ENCODE measurements around the gene FMOD. TPM values are rescaled to one million over a fixed set of nuclear protein-coding genes. Genes with fewer than 3 reads are reported as not detected.

Gene FMOD
- total RNA-seq, 2 experiments from 2014 or later: not detected

GRCh38 chr1:203305809-203306088 is 45.2 kb downstream of the FMOD start:
- H3K9me2 ChIP-seq (ENCODE audit: insufficient read depth, low read length): no peaks in the 10 kb centered on the region
- no peaks in the 10 kb centered on the region for H3K9me3 ChIP-seq (ENCODE audit: low read length)
- DNase-seq (ENCODE audit: low spot score): no peak
- TF ChIP-seq EZH2phosphoT487 (IDR thresholded peaks at IDR 0.05; ENCODE audit: borderline replicate concordance, low read depth, low read length): no peak
- TF ChIP-seq CTCF (conservative IDR thresholded peaks at IDR 0.05; ENCODE audit: low read length): no peak
- peak overlapping the region; percentile 96 for H3K4me3 ChIP-seq (ENCODE audit: low read depth, low read length, poor library complexity, severe bottlenecking)
- peak overlapping the region; percentile 98 for H3K27ac ChIP-seq (ENCODE audit: low read depth, low read length, poor library complexity, severe bottlenecking)
- ChIA-PET CTCF (ENCODE audit: unreplicated experiment) (interaction anchor here (0.6 to 4.3 kb wide), 4 partner anchors 15 to 33 kb away, joined by 4 to 23 read pairs (median 12); no protein-coding TSS in a partner anchor), POLR2A (interaction anchor here (2.0 to 9.7 kb wide), 5 partner anchors 16 to 34 kb away, joined by 6 to 309 read pairs (median 77); no protein-coding TSS in a partner anchor)
- H2AFZ ChIP-seq (ENCODE audit: low read length): no peak overlapping the region
- H3K4me1 ChIP-seq (ENCODE audit: insufficient read depth, low read length, poor library complexity, severe bottlenecking): peaks cover 64% of the 10 kb centered on the region
- BruUV-seq (replicated peaks): no TSS peak
- intact Hi-C loops (cut with micrococcal nuclease; ENCODE audit: unreplicated experiment): loop anchor here (1.0 to 2.0 kb wide), 5 partner anchors 15 to 33 kb away; no protein-coding TSS in a partner anchor
- H3K36me3 ChIP-seq (ENCODE audit: insufficient read depth, low read length): peaks cover 54% of the 10 kb centered on the region
- H3K4me2 ChIP-seq (ENCODE audit: low read length): peak overlapping the region; percentile 98
- peaks cover 82% of the 10 kb centered on the region for H3K79me2 ChIP-seq (ENCODE audit: insufficient read depth, low read depth, low read length)
- H4K20me1 ChIP-seq (ENCODE audit: insufficient read depth, low read length): peaks cover 33% of the 10 kb centered on the region

- peak; percentile 91 for DNase-seq (ENCODE audit: low spot score)
- Histone ChIP-seq H3K4me3 (ENCODE audit: low read depth, low read length, poor library complexity, severe bottlenecking) (peak within 1 kb of the TSS; percentile 96), H3K4me2 (ENCODE audit: low read length) (peak within 1 kb of the TSS; percentile 98), H3K9me3 (ENCODE audit: low read length) (no peaks in the 10 kb centered on the region), H3K9me2 (ENCODE audit: insufficient read depth, low read length) (no peaks in the 10 kb centered on the region), H3K27ac (ENCODE audit: low read depth, low read length, poor library complexity, severe bottlenecking) (peak within 1 kb of the TSS; percentile 98), H3K4me1 (ENCODE audit: insufficient read depth, low read length, poor library complexity, severe bottlenecking) (peaks cover 66% of the 10 kb centered on the region), H3K79me2 (ENCODE audit: insufficient read depth, low read depth, low read length) (peaks cover 77% of the 10 kb centered on the region), H2AFZ (ENCODE audit: low read length) (no peak within 1 kb of the TSS), H4K20me1 (ENCODE audit: insufficient read depth, low read length) (peaks cover 33% of the 10 kb centered on the region), H3K36me3 (ENCODE audit: insufficient read depth, low read length) (peaks cover 48% of the 10 kb centered on the region)
- ChIA-PET CTCF (ENCODE audit: unreplicated experiment) (interaction anchor here (0.6 to 4.3 kb wide), 2 partner anchors 14 to 15 kb away, joined by 6 to 23 read pairs; no protein-coding TSS in a partner anchor), POLR2A (interaction anchor here (0.6 to 9.7 kb wide), 8 partner anchors 15 to 1982 kb away, joined by 3 to 309 read pairs (median 6); no protein-coding TSS in a partner anchor)
- TF ChIP-seq EZH2phosphoT487 (IDR thresholded peaks at IDR 0.05; ENCODE audit: borderline replicate concordance, low read depth, low read length) (no peak), CTCF (conservative IDR thresholded peaks at IDR 0.05; ENCODE audit: low read length) (no peak)
- TSS peak; percentile 92 for BruUV-seq (replicated peaks)
- intact Hi-C loops (cut with micrococcal nuclease; ENCODE audit: unreplicated experiment): loop anchor here (1.0 kb wide), 3 partner anchors 16 to 32 kb away; no protein-coding TSS in a partner anchor
Observed at GRCh38 chr1:203304919-203305808, 45.8 kb downstream of the FMOD start, which contains the start of gene BTG2. Gene BTG2 (plus strand): TSS chr1:203305519. CDS start chr1:203305607, 88 bp downstream.

Measured in OCI-LY7 (cell line).